Measurements from ENCODE around the gene ANKRD9. TPM values are rescaled to one million over a fixed set of nuclear protein-coding genes. Genes with fewer than 3 reads are reported as not detected.
A peak's percentile ranks its signal among the peaks of the same experiment; 100 is the strongest.

Gene ANKRD9
- total RNA-seq, 1 experiment from 2014 or later = 29.8 TPM

DNA sequence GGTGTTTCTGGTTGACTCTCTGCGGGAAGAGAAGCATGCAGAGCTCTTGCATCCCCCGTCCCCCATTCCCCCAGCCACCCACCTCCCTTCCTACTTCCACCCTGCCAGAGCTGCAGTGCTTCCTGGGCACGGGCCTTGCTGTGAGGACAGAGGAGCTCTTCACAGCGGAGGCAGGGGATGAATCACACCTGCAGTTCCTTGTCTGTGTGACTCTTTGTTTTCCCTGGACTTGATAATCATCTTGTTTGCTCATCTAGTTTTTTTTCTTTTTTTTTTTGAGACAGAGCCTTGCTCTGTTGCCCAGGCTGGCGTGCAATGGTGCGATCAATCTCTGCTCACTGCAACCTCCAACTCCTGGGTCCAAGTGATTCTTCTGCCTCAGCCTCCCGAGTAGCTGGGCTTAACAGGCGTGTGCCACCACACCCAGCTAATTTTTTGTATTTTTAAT, 27.8 kb downstream of the ANKRD9 start:
- H4K91ac ChIP-seq (ENCODE audit: insufficient read length, low read depth, low read length) = no peak overlapping the region
- H3K4me1 ChIP-seq (ENCODE audit: insufficient read depth, low read length) = no peaks in the 10 kb centered on the region
- no peak overlapping the region for H3K9ac ChIP-seq (ENCODE audit: extremely low read depth, insufficient read length, low read length)
- H2AK5ac ChIP-seq (ENCODE audit: insufficient read length, low read length) = no peak overlapping the region
- no peak overlapping the region for H2AFZ ChIP-seq (ENCODE audit: low read length)
- no peak overlapping the region for H2BK5ac ChIP-seq (ENCODE audit: insufficient read length, low read length)
- Mint-ChIP-seq H3K9me3 (no peaks in the 10 kb centered on the region; a peak in 1 of 5 replicates), H3K4me3 (no peak overlapping the region), H3K27ac (peak overlapping the region in 1 of 3 experiments; percentile 17; a peak in 1 of 7 replicates), H3K27me3 (ENCODE audit: low read depth) (no peaks in the 10 kb centered on the region), H3K36me3 (ENCODE audit: insufficient read depth in 1 of 3, low read depth in 3 of 3) (peaks cover 0 to 13% (median 4%) of the 10 kb centered on the region in 3 experiments; a peak in 4 of 7 replicates), H3K4me1 (peaks cover 1 to 2% of the 10 kb centered on the region in 2 experiments; a peak in 2 of 4 replicates)
- H3K23me2 ChIP-seq (ENCODE audit: insufficient read length, low read depth, low read length, poor library complexity, severe bottlenecking) = no peaks in the 10 kb centered on the region
- no peak overlapping the region for H3K4me2 ChIP-seq (ENCODE audit: insufficient read depth, insufficient read length, low read length)
- H2BK15ac ChIP-seq (ENCODE audit: low read depth, low read length) = no peak overlapping the region
- H2BK120ac ChIP-seq (ENCODE audit: low read depth, low read length, poor library complexity, severe bottlenecking) = no peak overlapping the region
- no peak for DNase-seq
- H3K23ac ChIP-seq (ENCODE audit: insufficient read length, low read depth, low read length) = no peak overlapping the region
- H2BK12ac ChIP-seq (ENCODE audit: insufficient read length, low read depth, low read length) = no peak overlapping the region
- H3K79me2 ChIP-seq (ENCODE audit: insufficient read depth, low read length) = no peaks in the 10 kb centered on the region
- H3K56ac ChIP-seq (ENCODE audit: insufficient read length, low read depth, low read length) = no peak overlapping the region
- H4K5ac ChIP-seq (ENCODE audit: insufficient read length, low read depth, low read length) = no peak overlapping the region
- no peak overlapping the region for H3K18ac ChIP-seq (ENCODE audit: insufficient read length, low read depth, low read length)
- H3K79me1 ChIP-seq (ENCODE audit: insufficient read depth, low read depth, low read length, poor library complexity, severe bottlenecking) = no peaks in the 10 kb centered on the region
- WGBS (ENCODE audit: extremely low coverage, insufficient read length, low lambda C conversion rate) = no CpG with 5 or more reads among the region's 8 CpGs
- H4K8ac ChIP-seq (replicated peaks; ENCODE audit: insufficient read length, low read depth, low read length) = no peak overlapping the region
- no peak for TF ChIP-seq CTCF (conservative IDR thresholded peaks at IDR 0.05)
- no peak overlapping the region for H3T11ph ChIP-seq (ENCODE audit: low read length)
- H2BK20ac ChIP-seq (ENCODE audit: low read depth, low read length, poor library complexity, severe bottlenecking) = no peak overlapping the region
- H4K20me1 ChIP-seq (ENCODE audit: control insufficient read depth, insufficient read depth, insufficient read length) = no peaks in the 10 kb centered on the region
- H3K27me3 ChIP-seq (ENCODE audit: insufficient read depth, low read length) = no peaks in the 10 kb centered on the region
- H3K27ac ChIP-seq (ENCODE audit: insufficient read length, low read depth, low read length) = no peak overlapping the region
- no peak overlapping the region for H3K14ac ChIP-seq (ENCODE audit: insufficient read depth, low read length)
- H3K9me3 ChIP-seq (ENCODE audit: control insufficient read depth, low read depth, low read length) = no peaks in the 10 kb centered on the region
- no peak overlapping the region for H3K4ac ChIP-seq (ENCODE audit: low read depth, low read length)

Data from H9 (cell line).